Measurements from ENCODE around the gene PARD6A.

Gene PARD6A

GRCh38 chr16:67655363-67655762 is 5.4 kb upstream of the PARD6A start:
- FAIRE-seq (no peak), DNase-seq (ENCODE audit: insufficient read length) (no peak)
- TF ChIP-seq POLR2A (IDR thresholded peaks at IDR 0.05; ENCODE audit: low read depth, low read length) (no peak), TAF1 (IDR thresholded peaks at IDR 0.05; ENCODE audit: borderline replicate concordance, low read depth, low read length) (no peak), POLR2AphosphoS5 (IDR thresholded peaks at IDR 0.05; ENCODE audit: low read depth, low read length) (no peak)

DNA sequence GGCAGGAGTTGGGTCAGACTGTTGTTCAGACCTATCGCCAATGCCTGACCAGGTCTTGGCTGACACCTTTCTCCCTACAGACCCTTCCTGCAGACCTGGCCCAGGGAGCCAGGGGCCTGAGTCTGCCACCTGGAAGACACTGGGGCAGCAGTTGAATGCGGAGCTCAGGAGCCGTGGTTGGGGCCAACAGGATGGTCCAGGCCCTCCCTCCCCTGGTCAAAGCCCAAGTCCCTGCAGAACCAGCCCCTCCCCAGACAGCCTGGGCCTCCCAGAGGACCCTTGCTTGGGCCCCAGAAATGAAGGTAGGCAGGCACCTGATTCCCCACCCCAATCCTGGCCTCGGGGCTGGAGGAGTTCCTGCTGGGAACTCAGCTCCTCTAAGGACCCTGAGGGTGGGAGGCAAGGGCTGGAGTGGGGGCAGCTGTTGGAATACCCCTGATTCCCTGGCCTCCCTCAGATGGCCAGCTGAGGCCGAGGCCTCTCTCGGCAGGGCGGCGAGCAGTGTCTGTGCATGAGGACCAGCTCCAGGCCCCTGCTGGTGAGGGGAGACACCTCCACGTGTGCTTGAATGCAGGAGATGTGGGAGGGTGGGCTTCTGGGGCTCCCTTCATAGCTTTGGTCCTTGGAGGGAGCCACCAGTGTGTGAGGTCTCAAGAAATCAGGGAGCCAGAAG is 4.3 kb upstream of the PARD6A start:
- no peak for DNase-seq (ENCODE audit: insufficient read length)
- TF ChIP-seq POLR2A (IDR thresholded peaks at IDR 0.05; ENCODE audit: low read depth, low read length): 0 out of 2 replicates have a peak, but pooled peaks have one; percentile 38
- no peak for TF ChIP-seq POLR2AphosphoS5 (IDR thresholded peaks at IDR 0.05; ENCODE audit: low read depth, low read length)
- no peak for FAIRE-seq

DNA sequence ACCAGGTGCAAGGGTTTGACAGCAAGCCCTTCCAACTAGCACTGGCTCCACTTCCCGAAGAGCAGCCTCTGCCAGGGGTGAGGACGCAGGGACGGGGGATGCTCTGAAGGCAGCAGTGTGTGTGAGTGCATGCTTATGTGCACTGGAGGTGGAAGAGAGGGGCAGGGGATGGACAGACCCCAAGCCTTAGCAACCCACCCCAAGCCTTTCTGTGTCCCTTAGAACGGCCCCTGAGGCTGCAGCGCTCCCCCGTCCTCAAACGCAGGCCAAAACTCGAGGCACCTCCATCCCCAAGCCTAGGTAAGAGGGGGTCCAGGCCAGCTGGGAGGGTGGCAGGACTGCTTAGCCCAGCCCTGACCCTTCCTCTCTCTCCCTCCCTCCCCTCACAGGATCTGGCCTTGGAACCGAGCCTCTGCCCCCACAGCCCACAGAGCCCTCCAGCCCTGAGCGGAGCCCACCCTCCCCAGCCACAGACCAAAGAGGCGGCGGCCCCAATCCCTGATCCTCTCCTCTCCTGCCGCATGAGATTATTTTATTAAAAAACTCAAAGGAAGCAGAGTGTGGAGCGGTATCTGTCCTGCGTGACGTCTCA is 3.6 kb upstream of the PARD6A start:
- DNase-seq (ENCODE audit: insufficient read length): no peak
- FAIRE-seq: no peak
- no peak for TF ChIP-seq POLR2AphosphoS5 (IDR thresholded peaks at IDR 0.05; ENCODE audit: low read depth, low read length)
- no peak; the same call in 1 of the 2 replicates for TF ChIP-seq POLR2A (IDR thresholded peaks at IDR 0.05; ENCODE audit: low read depth, low read length)
- no peak for TF ChIP-seq TAF1 (IDR thresholded peaks at IDR 0.05; ENCODE audit: borderline replicate concordance, low read depth, low read length)

DNA sequence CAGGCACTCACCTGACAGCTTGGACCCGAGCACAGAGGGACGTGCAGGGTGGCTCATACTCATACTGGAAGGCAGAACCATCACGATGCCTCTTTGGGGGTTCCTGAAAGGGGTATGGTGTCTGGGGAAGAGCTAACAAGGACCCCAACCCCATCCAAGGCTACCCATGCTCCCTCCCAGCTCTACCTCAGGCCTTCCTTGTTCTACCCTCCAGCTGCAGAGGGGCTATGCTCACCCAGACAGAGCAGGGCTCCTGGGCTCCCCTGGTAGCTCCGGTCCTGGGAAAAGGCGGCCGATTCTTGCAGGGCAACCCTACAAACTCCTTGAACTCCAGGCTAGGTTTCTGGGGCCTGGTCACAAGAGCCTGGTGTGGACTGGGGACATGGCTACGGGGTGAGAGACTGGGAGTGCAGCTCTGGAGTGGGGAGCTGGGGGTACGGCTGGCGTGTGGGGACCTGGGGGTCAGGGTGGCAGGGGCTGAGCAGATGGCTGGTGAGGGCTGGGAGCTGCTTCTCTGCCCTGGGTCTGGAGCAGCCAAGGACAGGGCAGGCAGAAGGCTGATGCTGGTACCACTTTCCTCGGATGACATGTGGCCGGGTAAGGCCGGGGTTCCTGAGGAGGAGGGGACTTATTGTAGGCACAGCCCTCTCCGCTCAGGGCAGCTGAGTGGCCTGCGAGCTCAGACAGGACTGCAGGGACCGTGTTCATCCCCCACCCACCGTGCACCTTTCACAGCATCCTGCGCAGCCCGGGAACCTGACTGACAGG is 2.8 kb upstream of the PARD6A start:
- FAIRE-seq: no peak
- TF ChIP-seq TAF1 (IDR thresholded peaks at IDR 0.05; ENCODE audit: borderline replicate concordance, low read depth, low read length) (no peak), POLR2A (IDR thresholded peaks at IDR 0.05; ENCODE audit: low read depth, low read length) (no peak; the same call in 1 of the 2 replicates), POLR2AphosphoS5 (IDR thresholded peaks at IDR 0.05; ENCODE audit: low read depth, low read length) (no peak; the same call in 1 of the 2 replicates)
- DNase-seq (ENCODE audit: insufficient read length): no peak

DNA sequence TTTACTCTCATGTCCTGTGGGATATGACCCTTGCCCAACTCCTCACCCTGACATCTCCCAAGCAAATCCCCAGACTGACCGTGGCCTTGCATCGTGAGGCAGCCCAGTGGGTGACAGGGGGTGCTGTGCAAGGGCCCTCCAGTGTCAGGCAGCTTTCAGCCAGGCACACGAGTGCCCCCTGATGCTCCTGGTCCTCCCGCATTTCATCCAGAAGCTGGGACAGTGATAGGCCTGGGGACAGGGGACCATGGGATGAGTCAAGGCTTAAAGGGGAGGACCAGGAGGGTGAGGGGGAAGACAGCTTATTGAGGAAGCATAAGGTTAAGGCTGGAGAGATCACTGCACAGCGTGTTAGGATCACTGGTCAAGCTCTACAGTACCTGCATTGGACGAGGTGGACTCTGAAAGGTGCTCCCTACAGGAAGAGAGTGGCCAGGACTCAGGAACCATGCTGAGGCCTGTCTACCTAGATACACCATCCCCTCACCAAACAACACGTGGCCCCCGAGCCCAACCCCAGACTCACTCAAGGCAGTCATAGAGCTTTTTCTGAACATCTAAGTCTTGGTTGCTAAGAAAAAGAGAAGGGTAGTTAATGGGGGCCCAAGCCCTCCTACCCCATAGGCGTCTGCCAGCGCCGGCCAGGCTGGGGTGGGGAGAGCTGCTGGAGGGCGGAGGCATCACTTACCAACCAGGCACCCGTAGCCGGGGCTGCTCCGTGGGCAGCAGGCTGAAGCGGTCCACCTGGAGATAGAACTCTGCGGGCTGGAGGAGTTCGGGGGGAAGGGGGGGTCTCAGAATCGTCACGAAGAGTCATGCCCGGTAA is 1.7 kb upstream of the PARD6A start:
- no peak for FAIRE-seq
- no peak for DNase-seq (ENCODE audit: insufficient read length)

GRCh38 chr16:67659675-67660563 is 841 bp upstream of the PARD6A start, which contains the start of gene ACD:
Gene ACD (minus strand): TSS chr16:67660260. CDS start chr16:67660220, 40 bp downstream.
- FAIRE-seq (no peak), DNase-seq (ENCODE audit: insufficient read length) (peak; percentile 100)
- TF ChIP-seq POLR2A (IDR thresholded peaks at IDR 0.05; ENCODE audit: low read depth, low read length) (peak; percentile 75), POLR2AphosphoS5 (IDR thresholded peaks at IDR 0.05; ENCODE audit: low read depth, low read length) (no peak; the same call in 1 of the 2 replicates), TAF1 (IDR thresholded peaks at IDR 0.05; ENCODE audit: borderline replicate concordance, low read depth, low read length) (peak; percentile 28; the same call in 1 of the 2 replicates)

More for the DNA sequence above, 1.7 kb upstream of the PARD6A start:
- TF ChIP-seq TAF1 (IDR thresholded peaks at IDR 0.05; ENCODE audit: borderline replicate concordance, low read depth, low read length) (no peak), POLR2AphosphoS5 (IDR thresholded peaks at IDR 0.05; ENCODE audit: low read depth, low read length) (no peak), POLR2A (IDR thresholded peaks at IDR 0.05; ENCODE audit: low read depth, low read length) (no peak)

- no peak for DNase-seq (ENCODE audit: insufficient read length)
- no peak for TF ChIP-seq POLR2A (IDR thresholded peaks at IDR 0.05; ENCODE audit: low read depth, low read length)
- TF ChIP-seq POLR2AphosphoS5 (IDR thresholded peaks at IDR 0.05; ENCODE audit: low read depth, low read length): no peak
- no peak for TF ChIP-seq TAF1 (IDR thresholded peaks at IDR 0.05; ENCODE audit: borderline replicate concordance, low read depth, low read length)
- FAIRE-seq: no peak
Measured at GRCh38 chr16:67661101-67661761, 471 bp downstream of the PARD6A start.

GRCh38 chr16:67661886-67662652 is 1.3 kb downstream of the PARD6A start:
- DNase-seq (ENCODE audit: insufficient read length): no peak
- TF ChIP-seq TAF1 (IDR thresholded peaks at IDR 0.05; ENCODE audit: borderline replicate concordance, low read depth, low read length) (no peak), POLR2AphosphoS5 (IDR thresholded peaks at IDR 0.05; ENCODE audit: low read depth, low read length) (no peak), POLR2A (IDR thresholded peaks at IDR 0.05; ENCODE audit: low read depth, low read length) (no peak)
- FAIRE-seq: no peak

DNA sequence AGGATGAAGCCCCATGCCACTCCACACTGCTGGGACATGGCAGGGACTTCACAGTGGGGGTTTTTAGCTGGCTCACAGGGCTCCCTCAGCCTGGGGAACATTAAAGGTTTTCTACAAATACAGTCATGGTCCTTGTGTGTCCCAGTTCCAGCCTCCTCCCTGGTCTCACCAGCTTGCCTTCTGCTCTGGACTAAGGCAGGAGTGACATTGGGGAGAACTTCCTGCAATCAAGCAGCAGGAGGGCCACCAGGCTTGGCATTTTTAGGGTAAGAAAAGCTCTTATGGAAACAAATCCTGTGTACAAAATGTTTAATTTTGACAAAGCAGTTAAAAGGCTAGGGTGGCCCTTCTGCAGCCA is 1.9 kb downstream of the PARD6A start:
- TF ChIP-seq POLR2A (IDR thresholded peaks at IDR 0.05; ENCODE audit: low read depth, low read length) (no peak), TAF1 (IDR thresholded peaks at IDR 0.05; ENCODE audit: borderline replicate concordance, low read depth, low read length) (no peak), POLR2AphosphoS5 (IDR thresholded peaks at IDR 0.05; ENCODE audit: low read depth, low read length) (no peak)
- no peak for FAIRE-seq

More for the DNA sequence above, 1.9 kb downstream of the PARD6A start:
- DNase-seq (ENCODE audit: insufficient read length): no peak

Measured in GM12892 (cell line).